ENCODE measurements around the gene KCNF1.

The KCNF1 gene

GRCh38 chr2:10919410-10919770 is 7.7 kb downstream of the KCNF1 start:
- DNase-seq (ENCODE audit: low read depth in 2 of 2), result no peak

- DNase-seq (ENCODE audit: low read depth in 2 of 2), result no peak
Measured at GRCh38 chr2:10919771-10920621, 8.3 kb downstream of the KCNF1 start.

- no peak for DNase-seq (ENCODE audit: low read depth in 2 of 2)
Measured at GRCh38 chr2:10920764-10921388, 9.1 kb downstream of the KCNF1 start.

GRCh38 chr2:10921525-10921924 is 9.8 kb downstream of the KCNF1 start:
- DNase-seq (ENCODE audit: low read depth in 2 of 2), result no peak

- DNase-seq (ENCODE audit: low read depth in 2 of 2), result no peak
Measured at GRCh38 chr2:10922307-10923007, 10.7 kb downstream of the KCNF1 start.

- DNase-seq (ENCODE audit: low read depth in 2 of 2), result no peak
Measured at GRCh38 chr2:10923008-10923375, 11.3 kb downstream of the KCNF1 start.

- DNase-seq (ENCODE audit: low read depth in 2 of 2), result no peak
Measured at GRCh38 chr2:10923965-10924364, 12.2 kb downstream of the KCNF1 start.

GRCh38 chr2:10924441-10924840 is 12.7 kb downstream of the KCNF1 start:
- DNase-seq (ENCODE audit: low read depth in 2 of 2), result no peak

- no peak for DNase-seq (ENCODE audit: low read depth in 2 of 2)
Measured at GRCh38 chr2:10924859-10925258, 13.1 kb downstream of the KCNF1 start.

GRCh38 chr2:10926191-10926820 is 14.6 kb downstream of the KCNF1 start:
- no peak for DNase-seq (ENCODE audit: low read depth in 2 of 2)

- no peak for DNase-seq (ENCODE audit: low read depth in 2 of 2)
Measured at GRCh38 chr2:10930721-10931516, 19.2 kb downstream of the KCNF1 start.

- DNase-seq (ENCODE audit: low read depth in 2 of 2), result no peak
Measured at GRCh38 chr2:10931710-10932255, 20.0 kb downstream of the KCNF1 start.

- DNase-seq (ENCODE audit: low read depth in 2 of 2), result no peak
Measured at GRCh38 chr2:10932345-10933151, 20.8 kb downstream of the KCNF1 start.

GRCh38 chr2:10933700-10934225 is 22.0 kb downstream of the KCNF1 start:
- no peak for DNase-seq (ENCODE audit: low read depth in 2 of 2)

- DNase-seq (ENCODE audit: low read depth in 2 of 2), result no peak
Measured at GRCh38 chr2:10934308-10934978, 22.7 kb downstream of the KCNF1 start.

GRCh38 chr2:10934979-10935350 is 23.2 kb downstream of the KCNF1 start:
- DNase-seq (ENCODE audit: low read depth in 2 of 2), result no peak

GRCh38 chr2:10935366-10935918 is 23.7 kb downstream of the KCNF1 start:
- DNase-seq (ENCODE audit: low read depth in 2 of 2), result no peak

- no peak for DNase-seq (ENCODE audit: low read depth in 2 of 2)
Measured at GRCh38 chr2:10935953-10936942, 24.5 kb downstream of the KCNF1 start.

Measured in stimulated activated CD8-positive, alpha-beta memory T cell treated with anti-CD3 and anti-CD28 coated beads, Interleukin-7, amount 100 ng/mL, for 4 hours (primary cell).